GM18508 (cell line): ENCODE results near the gene FUT7.
"Not testable (repeated sequence)": the region's sequence is repeated elsewhere in the genome, so short reads cannot be mapped to it uniquely, and the experiment has no call there.

Experiments used
- ATAC-seq: cut with Tn5 transposase; IDR thresholded peaks from one replicate; pipeline ENCODE4 v1.9.1; 2021; ENCODE audit warnings: moderate number of reproducible peaks; ENCODE audit not compliant: insufficient read depth, unreplicated experiment

FUT7 gene

DNA sequence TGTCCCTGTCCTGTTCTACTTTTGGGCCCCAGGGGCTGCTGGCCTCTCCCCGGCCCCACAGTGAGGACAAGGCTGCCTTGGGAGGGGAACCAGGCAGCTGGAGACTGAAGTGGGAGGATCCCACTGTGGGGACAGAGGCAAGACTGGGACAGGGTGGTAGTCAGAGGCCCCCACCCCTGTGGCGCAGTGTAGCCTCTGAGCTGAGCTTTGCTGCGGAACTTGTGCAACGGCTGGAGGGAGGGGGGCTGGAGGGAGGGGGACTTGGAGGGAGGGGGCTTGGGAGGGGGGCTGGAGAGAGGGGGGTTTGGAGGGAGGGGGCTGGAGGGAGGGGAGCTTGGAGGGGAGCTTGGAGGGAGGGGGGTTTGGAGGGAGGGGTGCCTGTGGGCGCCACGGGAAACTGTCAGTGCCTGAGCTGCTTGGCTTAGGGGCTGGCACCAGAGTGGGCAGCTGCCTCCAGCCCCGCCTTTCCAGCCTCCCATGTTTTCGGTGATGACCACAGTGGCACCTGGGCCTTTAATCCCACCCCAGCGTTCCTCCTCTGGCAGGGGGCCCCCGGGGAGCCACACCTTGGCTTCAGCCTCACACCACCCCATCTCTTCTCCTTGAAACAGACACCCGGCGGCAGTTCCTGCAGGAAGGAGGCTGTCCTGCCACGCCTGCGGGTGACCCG lies 2.3 kb upstream of the FUT7 start:
- no peak for ATAC-seq

DNA sequence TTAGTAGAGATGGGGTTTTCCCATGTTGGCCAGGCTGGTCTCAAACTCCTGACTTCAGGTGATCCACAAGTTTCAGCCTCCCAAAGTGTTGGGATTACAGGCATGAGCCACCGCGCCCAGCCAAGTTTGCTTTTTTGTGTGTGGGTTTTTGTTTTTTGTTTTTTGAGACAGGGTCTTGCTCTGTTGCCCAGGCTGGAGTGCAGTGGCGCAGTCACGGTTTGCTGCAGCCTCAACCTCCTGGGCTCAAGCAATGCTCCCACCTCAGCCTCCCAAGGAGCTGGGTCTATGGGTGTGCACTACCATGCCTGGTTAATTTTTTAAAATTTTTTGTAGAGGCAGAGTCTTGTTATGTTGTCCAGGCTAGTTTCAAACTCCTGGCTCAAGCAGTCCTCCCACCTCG lies 1.6 kb upstream of the FUT7 start:
- not testable (repeated sequence) for ATAC-seq

GRCh38 chr9:137032858-137033257 lies 970 bp upstream of the FUT7 start:
- ATAC-seq, result no peak

DNA sequence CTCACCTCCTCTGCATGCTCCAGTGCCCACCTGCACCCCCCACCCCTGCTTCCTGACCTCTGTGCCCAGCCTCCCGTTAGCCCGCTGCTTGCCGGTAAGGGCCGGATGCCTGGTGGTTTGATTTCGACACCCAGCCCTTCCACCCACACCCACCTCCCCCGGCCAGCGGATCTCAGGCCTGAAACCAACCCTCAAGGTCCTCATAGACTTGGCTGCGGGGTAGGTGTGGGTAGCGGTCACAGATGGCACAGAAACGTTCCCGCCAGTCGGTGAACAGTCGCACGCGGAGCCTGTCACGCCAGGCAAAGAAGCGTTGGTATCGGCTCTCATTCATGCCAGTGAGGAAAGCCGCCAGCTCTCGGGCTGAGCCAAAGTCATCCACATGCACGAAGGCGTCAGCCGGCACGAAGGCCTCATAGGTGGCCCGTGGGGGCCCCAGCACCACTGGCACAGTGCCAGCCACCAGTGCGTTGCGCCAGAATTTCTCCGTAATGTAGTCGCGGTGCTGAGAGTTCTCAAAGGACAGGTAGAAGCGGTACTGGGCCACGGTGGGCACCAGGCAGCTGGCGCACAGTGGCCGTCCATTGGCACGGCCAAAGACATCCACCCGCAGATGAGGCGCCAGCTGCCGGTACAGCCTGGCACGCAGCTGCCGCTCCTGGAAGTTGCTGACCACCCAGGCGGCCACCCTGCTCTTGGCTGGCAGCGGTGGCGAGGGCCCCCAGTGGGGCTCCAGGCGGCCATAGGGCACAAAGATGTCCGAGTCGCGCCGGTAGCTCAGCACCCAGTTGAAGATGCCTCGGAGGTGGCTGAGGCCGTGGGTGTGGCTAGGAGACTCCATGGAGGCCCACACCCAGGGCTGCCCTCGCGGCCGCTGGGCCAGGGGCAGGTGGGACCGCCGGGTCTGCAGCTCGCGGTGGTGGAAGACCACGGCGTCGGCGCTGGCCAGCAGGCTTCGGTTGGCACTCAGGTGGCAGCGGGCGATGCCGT lies 1.1 kb downstream of the FUT7 start:
- ATAC-seq, result no peak

GRCh38 chr9:137030006-137030405 lies 1.9 kb downstream of the FUT7 start:
- no peak for ATAC-seq

DNA sequence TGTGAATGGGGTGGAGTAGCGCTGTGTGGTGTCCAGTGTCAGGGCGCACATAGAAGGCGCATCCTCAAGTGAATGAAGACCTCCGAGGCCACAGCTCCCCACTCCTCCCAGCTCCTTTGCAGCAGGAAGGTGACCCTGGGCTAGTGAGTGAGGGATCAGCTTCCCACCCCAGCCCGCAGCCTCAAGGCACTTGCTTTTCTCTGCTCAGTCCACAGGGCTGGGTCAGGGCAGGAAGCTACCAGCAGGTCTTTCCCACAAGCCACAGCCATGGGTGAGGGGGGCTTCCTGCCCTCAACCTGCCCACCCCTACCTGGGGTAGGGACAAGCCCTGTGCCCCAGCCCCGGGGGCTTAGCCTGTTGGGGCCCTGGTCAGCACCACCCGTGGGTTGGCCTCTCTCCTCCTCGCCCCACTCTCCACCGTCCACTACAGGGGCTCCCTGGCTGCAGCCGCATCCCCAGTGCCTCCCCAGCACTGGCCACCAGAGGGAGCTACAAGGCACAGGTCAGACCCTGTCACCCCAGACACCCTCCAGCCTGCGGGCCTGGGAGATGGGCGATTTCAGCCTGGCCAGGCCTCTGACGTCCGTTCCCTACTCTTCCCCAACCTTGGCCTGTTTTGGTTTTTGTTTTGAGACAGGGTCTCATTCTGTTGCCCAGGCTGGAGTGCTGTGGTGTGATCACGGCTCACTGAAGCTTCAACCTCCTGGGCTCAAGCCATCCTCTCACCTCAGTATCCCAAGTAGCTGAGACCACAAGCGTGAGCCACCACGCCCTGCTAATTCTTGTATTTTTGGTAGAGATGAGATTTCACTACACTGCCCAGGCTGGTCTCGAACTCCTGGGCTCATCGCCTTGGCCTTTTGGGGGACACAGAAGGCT lies 2.6 kb downstream of the FUT7 start:
- ATAC-seq, result no peak

DNA sequence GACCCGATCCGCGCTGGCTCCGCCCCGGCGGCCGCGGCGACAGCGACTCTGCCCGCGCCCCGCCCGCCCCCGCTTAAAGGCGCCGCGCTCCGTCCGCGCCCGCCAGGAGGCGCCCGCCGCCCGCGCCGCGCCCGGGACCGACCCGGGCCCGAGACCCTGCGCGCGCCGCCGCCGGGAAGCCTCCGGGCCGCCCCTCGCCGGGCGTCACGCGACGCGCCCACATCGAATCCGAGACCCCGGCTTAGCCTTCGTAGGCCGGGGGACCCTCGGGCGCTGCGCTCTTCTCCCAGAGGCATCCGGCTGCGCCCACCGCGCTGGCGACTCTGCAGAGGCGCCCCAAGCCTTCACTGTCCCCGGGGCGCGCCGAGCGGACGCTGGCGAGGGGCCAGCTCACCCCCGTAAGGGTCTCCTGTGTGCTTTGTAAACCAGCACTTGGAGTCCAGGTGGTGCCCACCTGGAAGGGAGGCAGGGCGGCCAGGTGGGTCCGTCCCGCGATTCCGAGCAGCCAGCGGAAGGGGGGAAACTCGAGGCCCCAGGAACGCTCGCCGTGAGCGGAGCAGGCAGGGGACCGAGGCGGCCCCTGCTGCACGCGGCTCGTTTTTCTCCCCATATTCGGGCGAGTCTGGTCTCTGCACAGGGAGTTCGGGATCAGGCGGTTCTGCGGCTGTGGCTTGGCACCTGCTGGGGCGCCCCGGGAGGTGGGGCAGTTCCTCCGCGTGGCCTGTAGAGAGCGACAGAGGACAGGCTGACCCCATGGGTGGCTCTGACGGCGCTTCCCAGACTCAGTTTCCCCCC lies 3.4 kb downstream of the FUT7 start:
- no peak for ATAC-seq

DNA sequence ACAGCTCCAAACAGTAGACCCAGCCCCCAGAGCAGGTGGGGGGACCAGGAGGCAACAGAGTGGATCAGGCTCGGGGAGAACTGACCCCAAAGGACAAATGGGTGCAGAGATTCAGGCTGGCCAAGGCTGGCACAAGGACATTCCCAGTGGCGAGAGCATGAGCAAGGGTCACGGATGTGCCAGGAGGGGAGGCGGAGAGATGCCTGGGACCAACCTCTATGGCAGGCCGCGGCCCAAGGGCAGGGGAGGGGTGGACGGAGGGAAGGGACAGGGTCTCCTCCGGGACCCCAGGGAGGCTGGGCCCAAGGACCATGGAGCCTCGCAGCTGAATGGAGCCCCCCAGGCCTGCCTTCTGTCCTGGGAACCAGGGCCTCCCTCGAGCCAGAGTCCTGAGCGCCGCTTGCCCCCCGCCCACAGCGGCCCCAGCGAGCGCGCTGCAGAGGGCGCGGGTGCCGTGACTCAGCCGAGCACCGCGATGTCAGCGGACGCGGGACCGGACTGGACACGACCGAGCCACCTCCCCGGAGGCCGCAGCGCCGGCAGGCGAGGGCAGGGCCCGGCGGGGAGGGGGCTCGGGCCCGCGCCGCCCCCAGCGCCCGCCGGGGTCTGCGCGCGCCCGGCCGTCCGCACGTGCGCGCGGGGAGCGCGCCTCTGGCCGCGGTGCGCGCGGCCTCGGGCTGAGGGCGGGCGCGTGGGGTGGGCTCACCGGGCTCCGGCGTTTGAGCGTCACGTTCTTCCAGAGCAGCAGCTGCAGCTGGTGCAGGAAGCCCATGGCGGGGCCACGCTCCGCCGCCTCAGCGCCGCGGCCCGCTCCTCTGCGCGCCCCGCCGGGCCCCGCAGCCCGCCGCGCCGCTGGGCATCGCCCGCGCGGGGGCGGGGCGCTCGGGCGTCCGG lies 4.3 kb downstream of the FUT7 start, which contains the start of gene ABCA2:
TSS of gene ABCA2 (minus strand) at position 869 of the 894 bp plus-strand sequence. CDS start at position 772, 97 bp downstream.
- ATAC-seq, result no peak

DNA sequence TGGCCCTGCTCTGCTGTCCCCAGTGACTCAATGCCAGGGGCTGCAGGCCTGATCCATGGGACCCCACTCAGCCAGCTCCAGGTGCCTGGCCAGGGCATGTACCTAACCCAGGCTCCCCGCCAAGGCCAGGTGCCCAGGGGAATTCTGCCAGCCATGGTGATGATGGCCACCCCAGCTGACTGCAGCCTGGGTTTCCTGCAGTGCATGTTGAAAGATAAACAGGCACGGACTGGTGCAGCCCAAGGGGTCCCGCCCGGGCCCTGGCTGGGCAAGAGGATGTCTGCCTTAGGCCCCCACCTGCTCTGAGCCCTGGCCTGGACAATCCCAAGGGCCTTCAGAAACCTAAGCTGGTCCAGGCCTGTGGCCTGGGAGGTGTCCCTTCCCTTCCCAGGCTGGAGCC lies 5.1 kb downstream of the FUT7 start:
- ATAC-seq, result no peak

DNA sequence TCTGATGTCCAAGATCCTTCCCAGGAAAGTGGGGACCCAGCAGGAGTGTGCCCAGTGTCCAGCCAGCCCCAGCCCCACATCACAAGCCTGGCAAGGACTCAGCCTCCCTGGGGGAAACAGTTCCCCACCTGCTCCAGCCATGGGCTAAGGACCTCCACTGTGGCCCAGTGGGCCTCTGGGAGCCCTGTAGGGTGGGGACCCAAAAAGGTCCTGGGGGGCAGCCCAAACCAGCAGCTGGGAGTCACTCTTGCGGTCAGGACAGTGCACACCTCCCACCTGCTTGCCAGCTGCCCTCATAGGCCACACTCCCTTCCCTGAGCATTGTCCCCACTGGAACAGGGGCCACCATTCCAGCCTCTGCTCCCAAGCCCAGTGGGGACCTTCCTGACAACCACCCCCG lies 5.5 kb downstream of the FUT7 start:
- ATAC-seq, result no peak

GRCh38 chr9:137025517-137025966 lies 6.3 kb downstream of the FUT7 start:
- ATAC-seq, result no peak

DNA sequence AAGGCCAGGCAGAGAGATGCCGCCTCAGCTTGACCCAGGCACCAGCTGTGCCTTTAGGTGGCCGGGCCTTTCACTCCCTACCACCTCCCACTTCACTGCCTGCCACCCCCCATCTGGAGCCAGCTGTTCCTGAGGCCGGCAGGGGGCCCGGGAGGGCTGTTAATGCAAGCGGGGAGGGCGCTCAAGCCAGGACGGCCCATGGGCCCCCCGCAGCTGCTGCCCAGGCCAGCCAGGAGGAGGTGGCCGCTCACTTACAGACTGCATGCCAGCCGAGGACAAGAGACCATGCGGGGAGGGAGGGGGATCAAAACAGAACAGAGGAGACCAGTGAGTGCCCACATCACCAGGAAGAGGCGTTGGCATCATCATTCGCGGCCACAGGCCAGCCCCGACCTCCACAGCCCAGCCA lies 8.3 kb downstream of the FUT7 start:
- ATAC-seq, result no peak

DNA sequence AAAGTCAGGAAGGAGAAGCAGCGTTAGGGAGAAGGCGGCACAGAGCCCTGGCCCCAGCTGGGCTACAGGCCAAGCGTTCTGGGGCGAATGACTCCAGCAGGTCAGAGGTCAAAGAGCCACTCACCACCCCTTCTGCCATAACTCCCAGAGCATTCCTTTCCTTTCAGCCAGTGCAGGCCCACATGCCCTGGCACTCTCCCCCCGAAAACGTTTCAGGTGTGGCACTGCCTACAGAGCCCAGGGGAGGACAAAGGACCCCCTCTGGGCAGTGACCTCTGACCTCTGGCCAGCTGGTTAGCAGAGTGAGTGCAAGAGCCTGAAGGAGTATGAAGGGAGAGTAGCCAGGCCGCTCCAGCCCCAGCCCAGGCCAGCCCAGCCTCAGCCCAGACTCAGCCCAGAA lies 8.7 kb downstream of the FUT7 start:
- ATAC-seq, result no peak

DNA sequence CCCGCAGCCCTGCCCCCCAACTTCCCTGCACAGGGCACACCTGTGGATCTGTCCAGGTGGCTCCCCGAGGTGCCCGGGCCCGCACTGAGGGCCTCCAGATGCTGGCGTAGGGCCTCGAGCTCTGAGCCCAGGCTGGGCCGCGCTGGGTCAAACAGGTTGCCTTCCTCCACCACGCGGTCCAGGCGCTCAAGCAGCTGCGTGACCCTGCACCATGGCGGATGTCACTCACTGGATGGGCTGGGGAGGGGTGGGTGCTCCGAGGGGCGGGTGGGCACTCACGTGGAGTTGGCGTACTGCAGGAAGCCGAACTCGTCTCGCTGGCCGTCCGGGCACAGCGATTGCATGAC lies 9.3 kb downstream of the FUT7 start:
- ATAC-seq, result no peak

DNA sequence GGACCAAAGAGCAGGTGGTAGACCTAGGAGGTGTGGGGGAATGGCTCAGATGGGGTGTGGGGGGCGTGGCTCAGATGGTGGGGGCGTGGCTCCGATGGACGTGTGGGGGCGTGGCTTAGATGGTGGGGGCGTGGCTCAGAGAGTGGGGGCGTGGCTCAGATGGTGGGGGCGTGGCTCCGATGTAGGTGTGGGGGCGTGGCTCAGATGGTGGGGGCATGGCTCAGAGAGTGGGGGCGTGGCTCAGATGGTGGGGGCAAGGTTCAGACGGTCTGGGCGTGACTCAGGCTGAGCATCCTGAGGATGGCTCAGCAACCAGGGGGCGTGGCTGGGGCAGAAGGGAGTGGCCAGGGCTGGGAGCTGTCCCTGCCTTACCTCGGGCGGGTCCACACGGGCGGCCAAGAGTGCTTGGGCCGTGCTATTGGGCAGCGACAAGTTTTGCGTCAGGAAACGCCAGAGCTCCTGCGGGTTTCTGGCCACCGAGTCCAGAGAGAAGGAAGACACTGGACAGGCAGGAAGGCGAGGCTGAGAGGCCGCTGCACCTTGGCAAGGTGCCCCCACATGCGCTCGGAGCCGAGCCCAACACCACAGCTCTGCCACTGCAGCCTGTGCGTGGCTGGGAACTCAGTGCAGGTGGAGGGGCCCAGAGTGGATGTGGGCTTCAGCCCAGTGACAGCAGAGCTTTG lies 9.8 kb downstream of the FUT7 start:
- no peak for ATAC-seq

DNA sequence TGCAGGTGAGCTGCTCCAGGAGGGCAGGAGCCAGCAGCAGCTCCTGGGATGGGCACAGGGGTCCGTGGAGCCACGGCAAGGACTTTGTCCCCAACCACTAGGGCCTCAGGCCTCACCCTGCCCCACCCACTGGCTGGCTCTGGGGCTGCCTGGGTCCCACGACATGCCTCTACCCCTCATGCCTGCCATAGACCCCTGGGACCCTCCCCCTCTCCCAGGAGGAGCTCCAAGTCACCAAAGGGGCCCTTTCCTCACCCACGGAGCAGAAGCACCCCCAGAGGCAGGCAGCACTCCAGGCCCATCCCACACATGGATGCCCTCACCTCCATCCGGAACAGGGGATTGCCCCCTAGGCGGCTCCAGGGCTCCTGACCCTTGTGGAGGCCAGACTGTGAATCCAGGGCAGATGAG lies 10.3 kb downstream of the FUT7 start:
- ATAC-seq, result no peak

DNA sequence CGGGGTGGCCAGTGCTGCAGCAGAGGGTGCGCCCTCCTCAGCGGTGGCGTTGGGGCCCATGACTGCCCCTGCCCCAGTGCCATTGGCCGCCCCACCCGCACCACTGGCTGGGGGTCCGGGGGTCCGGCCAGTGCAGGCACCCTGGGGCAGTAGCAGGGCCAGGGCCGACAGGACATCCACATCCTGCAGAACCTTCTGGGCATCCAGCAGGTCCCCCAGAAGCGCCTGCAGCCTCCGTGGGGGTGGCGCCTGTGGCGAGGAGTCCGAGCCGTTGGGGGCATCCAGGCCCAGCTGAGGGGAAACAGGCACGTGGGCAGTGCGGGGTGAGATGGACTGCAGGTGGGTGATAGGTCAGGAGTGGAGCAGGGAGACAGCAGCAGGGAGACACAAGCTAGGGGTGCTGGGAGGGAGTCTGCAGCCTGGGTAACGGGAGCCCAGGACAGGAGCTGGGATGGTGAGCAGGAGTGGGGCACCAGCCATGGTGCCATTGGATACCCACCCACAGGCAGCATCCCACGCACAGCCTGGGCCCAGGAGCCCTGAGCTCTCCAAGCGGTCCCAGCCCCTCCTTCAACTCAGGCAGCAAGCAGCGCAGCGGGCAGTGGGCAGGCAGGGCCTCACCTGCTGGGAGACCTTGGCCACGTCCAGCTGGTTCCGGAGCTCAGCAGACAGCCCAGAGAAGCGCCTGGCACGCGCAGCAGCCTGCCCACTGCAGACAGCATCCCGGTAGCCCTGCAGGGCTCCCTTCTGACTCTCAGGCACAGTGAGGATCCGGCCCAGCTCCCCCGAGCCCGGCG lies 10.9 kb downstream of the FUT7 start:
- no peak for ATAC-seq
